GM18499 (cell line): ENCODE measurements around the gene UBALD2.
"Not testable (repeated sequence)": the region's sequence is repeated elsewhere in the genome, so short reads cannot be mapped to it uniquely, and the experiment has no call there.

ENCODE experiments used
- ATAC-seq: cut with Tn5 transposase; IDR thresholded peaks from one replicate; pipeline ENCODE4 v1.9.1; 2021; ENCODE audit warnings: moderate number of reproducible peaks; ENCODE audit not compliant: insufficient read depth, unreplicated experiment

UBALD2 gene

DNA sequence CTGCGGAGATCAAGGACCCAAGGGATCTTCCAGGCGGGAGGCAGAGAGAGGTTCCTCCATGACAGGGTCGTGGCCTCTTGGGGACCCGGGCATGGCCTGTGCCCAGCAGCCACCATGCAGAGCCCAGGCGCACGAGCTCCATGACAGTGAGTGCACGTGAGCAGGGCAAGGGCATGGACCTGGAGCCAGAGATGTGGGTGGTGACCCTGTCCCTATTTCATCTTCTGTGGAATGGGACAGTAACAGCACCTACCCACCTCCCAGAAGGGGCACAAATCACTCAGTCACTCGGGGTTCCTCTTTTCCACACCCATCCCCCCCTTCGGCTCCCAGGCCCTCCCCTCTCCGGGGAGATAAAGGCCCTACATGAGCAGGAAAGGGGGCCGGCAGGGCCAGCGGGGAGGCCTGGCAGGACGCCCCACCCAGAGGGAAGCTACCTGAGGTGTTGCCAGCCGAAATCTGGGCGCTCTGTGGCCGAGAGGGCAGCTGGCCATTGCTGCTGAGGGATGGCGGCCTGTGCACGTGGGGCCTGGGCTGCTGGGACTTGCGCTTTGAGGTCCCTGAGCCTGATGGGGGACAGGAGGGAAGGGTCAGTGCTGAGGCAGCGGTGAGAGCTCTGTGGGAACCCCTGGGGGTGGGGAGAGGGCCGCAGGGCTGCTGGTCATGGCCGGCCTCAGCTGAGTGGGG is 10.4 kb downstream of the UBALD2 start:
- no peak for ATAC-seq

DNA sequence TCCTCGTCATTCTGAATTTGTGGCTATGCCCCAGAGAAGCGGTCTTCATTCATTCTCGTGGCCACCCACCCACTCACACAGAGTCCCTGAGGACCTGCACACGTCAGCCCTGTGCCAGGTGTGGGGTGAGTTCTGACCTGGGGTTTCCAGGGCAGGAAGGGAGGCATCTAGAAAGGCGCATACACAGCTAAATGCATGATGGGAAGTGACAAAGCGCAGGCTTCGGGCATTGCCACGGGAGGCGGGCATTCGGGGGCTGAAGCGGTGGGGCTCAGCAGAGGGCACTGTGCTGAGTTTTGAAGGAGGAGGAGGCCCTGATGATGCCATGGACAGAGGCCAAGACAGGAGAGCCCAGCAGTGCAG is 10.9 kb downstream of the UBALD2 start:
- ATAC-seq: no peak

DNA sequence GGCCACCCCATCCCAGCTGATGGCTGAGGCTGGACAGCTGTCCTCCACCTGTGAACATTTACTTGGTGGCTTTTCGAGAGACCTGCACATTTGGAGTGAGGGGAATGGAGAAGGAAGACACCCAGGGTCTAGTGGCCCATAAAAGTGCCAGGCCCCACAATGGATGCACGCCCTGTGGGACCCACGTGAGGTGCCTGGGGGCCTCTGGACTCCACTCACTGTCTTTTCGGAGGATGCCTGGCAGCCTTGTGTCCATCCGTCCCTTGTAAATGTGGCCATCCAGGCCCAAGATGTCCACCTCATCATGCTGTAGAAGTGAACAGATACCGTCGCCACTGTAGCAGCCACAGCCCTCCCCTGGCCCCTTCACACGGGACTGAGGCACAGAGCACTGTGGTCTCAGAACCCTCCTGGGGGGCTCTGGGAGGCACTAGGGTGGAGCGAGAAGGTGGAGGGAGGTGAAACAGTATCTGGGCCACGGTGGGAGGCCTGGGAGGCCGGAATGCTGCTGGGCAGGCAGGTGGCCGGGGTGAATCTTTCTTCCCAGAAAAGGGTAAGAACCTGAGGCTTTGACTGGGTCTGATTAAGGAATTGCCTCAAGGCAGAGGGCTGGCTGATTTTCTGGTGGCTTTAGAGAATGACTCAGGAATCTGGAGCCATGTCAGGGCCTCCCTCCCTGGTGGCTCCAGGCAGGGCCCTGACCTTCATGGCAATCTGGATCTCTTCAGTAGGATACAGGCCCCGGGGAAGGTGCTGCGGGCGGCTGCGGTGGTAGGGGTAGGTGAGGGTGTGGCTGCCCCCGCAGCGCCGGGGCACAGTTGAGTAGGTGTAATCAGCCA is 11.5 kb downstream of the UBALD2 start:
- ATAC-seq: no peak

DNA sequence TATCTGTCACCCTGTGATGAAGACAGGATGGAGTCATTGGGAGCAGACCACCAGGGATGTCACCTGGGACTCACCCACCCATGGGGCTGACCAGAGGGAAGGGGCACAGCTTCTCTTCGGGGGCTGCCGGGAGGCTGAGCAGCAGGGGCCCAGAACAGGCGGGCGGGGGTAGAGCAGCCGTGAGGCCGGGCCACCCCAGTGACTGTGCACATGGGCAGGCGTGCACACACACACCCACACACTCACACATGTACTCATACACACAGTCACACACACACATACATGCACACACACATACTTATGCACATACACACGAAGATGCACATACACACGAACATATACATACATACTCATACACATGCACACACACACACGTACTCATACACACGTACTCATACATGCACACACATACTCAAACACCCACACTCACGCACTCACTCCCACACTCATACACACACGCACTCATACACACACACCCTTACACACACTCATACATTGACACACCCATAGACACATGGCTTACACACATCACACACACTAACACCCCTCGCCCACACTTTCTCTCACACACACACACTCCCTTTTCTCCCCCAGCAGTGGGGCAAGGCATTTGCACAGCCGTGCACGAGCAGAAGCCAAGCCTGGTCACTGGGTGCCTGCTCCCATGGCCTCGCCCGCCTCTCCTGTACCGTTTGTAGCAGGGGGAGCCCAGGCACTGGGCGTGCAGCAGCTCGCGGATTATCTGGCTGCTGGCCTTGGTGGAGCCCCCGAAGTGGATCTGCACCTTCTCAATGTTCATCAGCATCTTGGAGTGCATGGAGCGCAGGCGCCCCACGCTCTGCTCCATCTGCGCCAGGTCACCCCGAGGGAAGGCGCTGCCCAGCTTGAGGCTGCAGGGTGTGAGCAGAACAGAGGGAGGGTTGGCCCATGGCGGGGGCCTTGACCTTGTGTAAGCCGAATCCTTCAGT is 12.4 kb downstream of the UBALD2 start:
- no peak for ATAC-seq

DNA sequence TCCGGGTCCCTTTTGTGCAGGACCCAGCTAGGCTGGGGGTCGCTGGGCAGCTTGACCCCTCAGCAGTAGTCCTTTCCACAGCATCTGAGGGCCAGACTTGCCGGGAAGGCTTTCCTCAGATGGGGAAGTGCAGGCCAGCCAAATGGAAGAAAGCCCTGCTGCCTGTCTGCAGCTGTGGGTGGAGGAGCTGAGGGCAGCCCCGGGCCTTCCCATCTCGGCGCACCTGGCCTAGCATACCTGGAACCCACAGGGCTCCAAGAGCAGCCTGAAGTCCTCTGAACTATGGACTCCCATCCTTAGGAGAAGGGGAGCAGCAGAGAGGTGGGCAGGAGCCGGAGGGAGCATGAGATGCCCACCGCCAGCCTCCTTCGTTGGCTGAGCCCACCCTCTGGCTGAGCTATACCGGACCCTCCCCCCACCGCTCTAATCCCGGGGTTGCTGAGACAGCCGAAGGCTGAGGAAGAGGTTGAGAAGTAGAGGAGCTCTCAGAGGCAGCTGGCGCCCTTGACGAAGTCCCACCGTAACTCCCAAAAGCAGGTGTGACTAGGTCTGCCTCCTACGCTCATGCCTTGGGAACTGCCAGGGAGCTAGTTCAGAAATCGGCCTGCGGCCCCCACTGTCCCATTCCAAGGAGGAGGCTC is 13.2 kb downstream of the UBALD2 start:
- no peak for ATAC-seq

DNA sequence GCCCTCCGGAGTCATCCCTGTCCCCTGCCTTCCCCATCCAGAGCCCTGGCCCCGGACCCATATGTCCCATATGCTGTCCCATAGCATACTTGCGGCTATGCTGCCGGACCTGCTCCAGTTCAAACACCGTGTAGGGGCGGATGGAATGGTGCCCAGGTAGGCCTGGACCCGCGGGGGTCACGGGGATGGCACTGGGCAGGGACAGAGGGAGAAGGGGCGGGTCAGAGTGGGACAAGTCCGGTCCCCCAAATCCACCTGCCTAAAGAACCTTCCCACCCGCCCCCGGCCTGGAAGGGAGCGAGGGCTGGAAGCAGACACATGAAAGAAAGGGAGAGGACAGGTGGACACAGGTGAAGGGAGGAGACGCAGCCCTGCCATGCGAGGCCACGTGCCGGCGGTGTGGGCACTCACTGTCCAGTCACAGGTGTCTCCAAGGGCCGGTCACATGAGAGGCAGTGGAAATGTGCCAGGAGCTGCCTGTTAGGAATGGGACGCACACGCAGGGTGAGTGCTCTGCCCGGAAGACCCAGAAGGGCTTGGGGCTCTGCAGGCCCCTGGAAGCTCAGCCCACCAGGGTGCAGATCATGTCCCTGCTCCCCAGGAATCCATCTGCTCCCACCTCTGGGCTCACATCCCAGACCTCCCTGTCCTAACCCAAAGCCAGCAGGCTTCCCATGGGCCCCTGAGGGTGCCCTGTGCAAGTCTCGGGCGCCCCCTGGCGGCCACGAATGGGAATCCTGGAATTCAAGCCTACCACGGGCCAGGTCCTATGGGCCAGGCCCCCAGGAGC is 14.0 kb downstream of the UBALD2 start:
- no peak for ATAC-seq

DNA sequence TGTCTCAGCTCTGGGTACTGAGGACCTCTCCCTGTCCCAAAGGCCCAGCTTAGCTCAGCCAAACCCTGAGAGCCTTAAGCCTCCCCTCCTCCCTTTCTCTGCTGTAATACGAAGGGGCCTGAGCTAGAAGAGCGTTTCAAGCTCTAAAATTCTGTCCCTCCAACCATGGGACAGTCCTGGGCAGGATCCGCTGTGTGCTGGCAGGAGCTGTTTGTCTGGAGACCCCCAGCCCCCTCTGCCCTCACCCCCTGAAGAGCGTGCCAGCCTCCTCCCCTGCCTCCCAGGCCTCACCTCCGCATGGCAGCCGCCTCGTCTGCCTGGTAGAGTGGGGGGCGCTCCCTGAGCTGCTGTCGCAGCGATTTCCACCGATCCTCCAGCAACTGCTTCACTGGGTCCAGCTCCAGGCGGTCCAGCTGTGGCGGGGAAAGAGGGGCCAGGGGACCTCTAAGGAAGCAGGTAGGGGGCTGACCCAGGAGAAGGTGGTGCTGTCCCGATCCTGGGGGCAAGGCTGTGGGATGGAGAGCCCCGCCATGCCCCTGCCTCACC is 14.7 kb downstream of the UBALD2 start:
- no peak for ATAC-seq

DNA sequence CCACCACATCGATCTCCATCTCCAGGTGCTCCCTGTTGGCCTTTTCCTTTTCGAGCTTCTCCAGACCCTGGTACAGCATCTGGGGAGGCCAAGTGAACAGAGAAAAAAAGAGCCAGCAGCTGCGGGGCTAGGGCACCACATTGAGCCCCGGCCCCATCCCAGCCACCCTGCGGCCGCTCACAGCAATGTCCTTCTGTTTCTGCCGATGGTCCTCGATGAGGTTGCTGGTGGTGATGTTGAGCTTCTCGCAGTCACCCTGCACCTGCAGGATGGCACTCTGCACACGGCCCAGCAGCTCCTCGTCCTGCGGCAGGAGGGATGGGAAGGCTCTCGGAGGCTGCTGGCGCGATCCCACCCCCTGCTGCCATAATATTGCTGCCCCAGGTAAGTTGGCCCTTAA is 15.5 kb downstream of the UBALD2 start:
- no peak for ATAC-seq

DNA sequence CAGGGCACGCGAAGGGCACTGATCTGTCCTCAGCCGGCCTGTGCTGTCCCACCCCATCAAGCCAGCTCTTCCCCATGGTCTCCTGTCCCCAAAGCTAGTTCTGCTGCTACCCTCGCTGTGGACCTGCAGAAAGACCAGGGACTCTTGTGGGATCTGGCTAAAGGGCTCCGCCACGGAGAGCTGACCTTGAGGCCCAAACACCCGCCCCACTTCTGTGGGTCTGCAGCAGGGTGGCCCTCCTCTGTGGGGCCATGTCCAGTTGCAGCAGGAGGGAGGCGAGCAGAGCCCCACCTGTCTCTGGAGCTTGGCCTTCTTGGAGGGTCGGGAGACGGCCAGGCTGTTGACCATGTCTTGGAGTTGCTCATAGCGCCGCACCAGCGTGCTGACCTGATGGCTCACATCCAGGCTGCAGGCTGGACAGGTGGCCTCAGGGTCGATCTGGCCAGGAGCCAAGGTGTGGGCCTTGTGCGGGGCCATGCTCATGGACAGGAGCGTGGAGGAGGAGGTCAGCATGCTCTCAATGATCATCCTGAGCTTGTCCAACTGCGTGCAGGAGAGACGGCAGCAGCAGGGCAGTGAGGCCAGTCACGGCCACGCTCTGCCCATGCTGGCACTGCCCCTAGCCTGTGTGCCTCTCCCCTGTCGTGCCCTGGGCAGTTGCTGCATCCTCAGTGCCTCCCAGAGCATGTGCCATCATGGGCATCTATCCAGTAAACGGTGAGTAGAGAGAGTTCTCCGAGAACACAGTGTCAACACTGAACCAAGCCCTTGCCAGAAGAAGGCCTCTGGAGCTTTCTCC is 16.6 kb downstream of the UBALD2 start:
- ATAC-seq: no peak

DNA sequence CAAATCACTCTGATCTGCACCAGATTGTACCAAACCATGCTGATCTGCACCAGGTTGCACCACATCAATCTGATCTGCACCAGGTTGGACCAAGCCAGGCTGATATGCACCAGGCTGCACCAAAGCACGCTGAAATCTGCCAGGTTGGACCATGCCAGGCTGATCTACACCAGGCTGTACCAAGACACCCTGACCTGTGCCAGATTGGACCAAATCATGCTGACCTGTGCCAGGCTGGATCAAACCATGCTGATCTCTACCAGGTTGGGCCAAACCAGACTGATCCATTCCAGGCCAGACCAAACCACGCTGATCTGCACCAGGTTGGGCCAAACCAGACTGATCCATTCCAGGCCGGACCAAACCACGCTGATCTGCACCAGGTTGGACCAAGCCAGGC is 27.4 kb downstream of the UBALD2 start:
- no peak for ATAC-seq

DNA sequence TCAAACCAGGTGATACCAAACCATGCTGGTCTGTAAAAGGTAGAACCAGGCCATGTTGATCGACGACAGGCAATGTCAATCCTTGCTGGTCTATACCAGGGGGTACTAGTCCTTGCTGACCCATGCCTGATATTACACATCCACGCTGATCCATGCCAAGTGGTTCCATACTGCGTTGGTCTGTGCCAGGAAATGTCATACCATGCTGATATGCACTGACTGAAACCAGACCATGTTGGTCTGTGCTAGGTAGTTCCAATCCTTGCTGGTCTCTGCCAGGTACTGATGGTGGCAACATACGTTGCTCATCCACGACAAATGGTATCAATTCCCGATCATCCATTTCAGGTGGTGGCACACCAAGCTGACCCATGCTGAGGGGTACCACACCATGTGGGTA is 28.0 kb downstream of the UBALD2 start:
- no peak for ATAC-seq

DNA sequence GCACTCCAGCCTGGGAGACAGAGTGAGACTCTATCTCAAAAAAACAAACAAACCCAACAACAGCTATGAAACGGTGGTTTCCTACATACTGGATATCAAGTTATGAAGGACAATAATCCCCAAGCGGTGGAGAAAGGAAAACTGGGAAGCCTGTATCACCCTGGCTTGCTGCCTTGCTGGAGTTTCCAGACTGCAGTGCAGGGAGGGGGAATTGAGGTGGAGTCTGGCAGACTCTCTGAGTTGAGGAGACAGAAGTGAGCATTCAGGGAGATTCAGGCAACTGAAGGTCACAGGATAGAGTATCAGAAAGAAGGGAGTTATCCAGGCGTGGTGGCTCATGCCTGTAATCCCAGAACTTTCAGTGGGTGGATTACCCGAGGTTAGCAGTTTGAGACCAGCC is 31.0 kb downstream of the UBALD2 start:
- ATAC-seq: no peak

DNA sequence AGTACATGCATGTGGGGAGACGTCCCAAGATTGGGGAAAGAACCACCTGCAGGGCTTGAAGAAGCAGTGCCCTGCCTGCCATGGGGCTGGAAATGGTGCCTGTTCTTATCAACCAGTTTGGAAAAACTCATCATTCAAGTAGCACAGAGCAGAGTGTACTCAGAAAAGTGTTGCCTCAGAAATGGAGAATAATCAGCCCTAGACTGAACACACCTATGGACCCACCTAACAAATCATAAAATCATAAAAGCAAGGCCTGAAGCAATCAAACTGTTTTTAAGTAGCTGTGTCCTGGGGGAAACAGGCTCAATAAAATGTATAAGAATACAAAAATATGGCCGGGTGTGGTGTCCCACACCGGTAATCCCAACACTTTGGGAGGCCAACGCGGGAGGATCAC is 31.7 kb downstream of the UBALD2 start:
- ATAC-seq: no peak

DNA sequence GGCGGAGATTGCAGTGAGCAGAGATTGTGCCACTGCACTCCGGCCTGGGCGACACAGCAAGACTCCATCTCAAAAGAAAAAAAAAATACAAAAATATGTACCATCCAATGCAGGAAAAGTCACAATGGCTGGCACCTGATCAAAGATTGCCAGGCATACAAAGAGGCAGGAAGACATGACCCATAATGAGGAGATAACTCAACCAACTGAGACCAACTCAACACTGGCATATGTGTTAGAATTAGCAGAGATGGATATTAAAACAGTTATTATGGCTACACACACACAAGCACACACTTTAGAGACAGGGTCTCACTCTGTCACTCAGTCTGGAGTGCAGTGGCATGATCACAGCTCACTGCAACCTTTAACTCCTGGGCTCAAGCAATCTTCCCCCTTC is 32.3 kb downstream of the UBALD2 start:
- no peak for ATAC-seq

DNA sequence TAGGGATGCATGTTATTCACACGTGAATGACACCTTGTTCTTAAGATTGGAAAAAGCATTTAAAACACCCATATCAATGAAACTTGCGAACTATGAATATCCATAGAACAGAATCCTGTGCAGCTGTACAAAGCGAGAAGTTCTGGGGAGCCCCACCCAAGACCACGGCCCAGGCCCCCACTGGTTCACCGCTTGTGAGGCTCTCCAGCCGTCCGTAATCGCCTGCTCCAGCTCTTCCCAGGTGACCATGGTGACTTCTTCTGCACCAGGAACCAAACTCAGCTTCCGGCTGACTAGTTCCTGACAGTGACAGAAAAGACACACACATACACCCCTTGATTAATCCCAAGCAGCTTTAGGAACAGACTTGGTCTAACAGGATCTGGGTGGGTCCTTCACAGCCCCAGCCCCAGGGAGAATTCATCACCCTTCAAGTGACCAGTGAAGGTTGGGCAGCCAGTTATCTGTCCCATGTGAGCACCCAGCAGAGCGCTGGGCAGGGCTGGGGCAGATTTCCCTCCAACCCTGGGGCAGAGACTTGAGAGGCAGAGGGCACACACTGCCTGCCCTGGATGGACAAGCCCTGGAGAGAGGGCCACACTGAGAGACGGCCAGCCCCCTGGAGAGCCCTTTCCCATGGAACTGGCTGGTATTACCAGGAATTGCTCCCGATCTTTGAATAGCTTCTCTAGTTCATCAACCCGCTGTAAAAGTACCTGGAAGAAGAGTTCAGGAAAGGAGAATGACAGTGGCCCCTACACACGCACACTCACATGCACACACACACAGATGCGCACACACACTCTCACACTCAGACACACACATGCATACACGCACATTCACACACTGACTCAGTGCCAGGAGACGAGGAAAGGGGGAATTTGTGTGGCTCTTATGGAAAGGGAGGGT is 39.3 kb downstream of the UBALD2 start:
- no peak for ATAC-seq

DNA sequence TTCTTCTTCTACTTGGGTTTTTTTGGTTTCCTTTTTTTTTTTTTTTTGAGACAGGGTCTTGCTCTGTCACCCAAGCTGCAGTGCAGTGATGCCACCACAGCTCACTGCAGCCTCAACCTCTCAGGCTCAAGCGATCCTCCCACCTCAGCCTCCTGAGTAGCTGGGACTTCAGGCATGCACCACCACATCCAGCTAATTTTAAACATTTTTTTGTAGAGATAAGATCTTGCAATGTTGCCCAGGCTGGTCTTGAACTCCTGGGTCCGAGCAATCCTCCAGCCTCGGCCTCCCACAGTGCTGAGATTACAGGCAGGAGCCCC is 39.9 kb downstream of the UBALD2 start:
- not testable (repeated sequence) for ATAC-seq

DNA sequence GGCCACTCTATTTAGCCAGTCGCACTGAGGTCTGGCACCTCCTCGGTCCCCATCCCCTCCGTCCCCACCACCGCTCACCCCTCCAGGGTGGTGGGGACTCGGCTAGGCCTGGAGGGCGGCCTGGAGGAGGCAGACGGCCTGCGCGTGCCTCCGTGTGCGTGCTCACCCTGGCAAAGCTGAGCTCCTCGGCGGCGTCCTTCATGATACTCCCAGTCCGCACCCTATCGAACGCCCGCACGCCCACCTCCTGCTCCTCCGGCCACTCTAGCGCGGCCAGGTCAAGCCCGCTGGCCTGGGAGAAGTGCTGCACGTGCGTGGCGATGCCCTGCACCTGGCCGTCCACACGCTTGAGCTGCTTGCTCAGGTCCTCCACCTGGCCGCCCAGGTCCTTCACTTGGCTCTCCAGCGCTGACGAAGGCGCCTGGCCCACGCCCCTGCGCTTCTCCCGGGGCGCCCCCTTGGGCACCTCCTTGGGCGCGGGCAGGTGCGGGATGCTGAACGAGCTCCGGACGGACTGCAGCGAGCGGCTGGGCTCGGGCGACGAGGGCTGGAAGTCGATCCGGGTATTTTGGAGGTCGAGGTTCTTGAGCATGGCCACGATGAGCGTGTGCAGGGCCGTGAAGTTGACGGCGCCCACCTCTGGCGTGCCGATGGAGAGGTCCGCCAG is 42.3 kb downstream of the UBALD2 start:
- ATAC-seq: no peak
